H1 (cell line): ENCODE data around the gene TMEM183A. TPM values are rescaled to one million over a fixed set of nuclear protein-coding genes. Genes with fewer than 3 reads are reported as not detected.

Source experiments
- CTCF ChIA-PET: fragments of 300-600 bp; sonication (Branson Sonifier 250); formaldehyde crosslinking; loops from one replicate; lab custom pipeline; 2021; ENCODE audit not compliant: partially characterized antibody; lab: Charles Lee
- POLR2A ChIA-PET: fragments of 300-600 bp; sonication (Branson Sonifier 250); formaldehyde crosslinking; loops from one replicate; lab custom pipeline; 2021; ENCODE audit warnings: inconsistent platforms; ENCODE audit not compliant: partially characterized antibody; lab: Charles Lee
- DNase-seq, 2 experiments: peaks; one replicate each; pipeline versions ENCODE4 v3.0.0 to v3.0.0-alpha.2; 2010 to 2022; ENCODE audit warnings: low spot score in 2 of 2, low read depth in 1 of 2, mixed read lengths in 1 of 2
- FAIRE-seq: peaks from 2 replicates; lab custom pipeline; 2011; peaks lifted over from hg19 to GRCh38; lab: Jason Lieb, UNC
- H2AFZ ChIP-seq: 2 replicates; pipeline ENCODE4 v1.8.1; 2012; ENCODE audit warnings: low read length, inconsistent platforms
- H2AK5ac ChIP-seq: 2 replicates; pipeline ENCODE4 v1.6.1; 2013; ENCODE audit warnings: low read depth, low read length
- H2BK120ac ChIP-seq: replicated peaks from 2 replicates; pipeline ENCODE3; 2013; ENCODE audit warnings: low read depth, low read length, inconsistent platforms
- H2BK12ac ChIP-seq: 2 replicates; pipeline ENCODE4 v1.6.1; 2013; ENCODE audit warnings: low read depth, low read length
- H2BK15ac ChIP-seq: 2 replicates; pipeline ENCODE4 v1.6.1; 2013; ENCODE audit warnings: low read length
- H2BK20ac ChIP-seq: 2 replicates; pipeline ENCODE4 v1.6.1; 2013; ENCODE audit warnings: low read length
- H2BK5ac ChIP-seq: 2 replicates; pipeline ENCODE4 v1.6.1; 2013; ENCODE audit warnings: low read depth, low read length
- H3K14ac ChIP-seq: 2 replicates; pipeline ENCODE4 v1.6.1; 2013; ENCODE audit warnings: inconsistent platforms; ENCODE audit not compliant: insufficient read length
- H3K18ac ChIP-seq: 2 replicates; pipeline ENCODE4 v1.6.1; 2013; ENCODE audit warnings: low read length; ENCODE audit errors: extremely low read depth
- H3K23ac ChIP-seq: 2 replicates; pipeline ENCODE4 v1.6.1; 2013; ENCODE audit warnings: inconsistent platforms; ENCODE audit not compliant: insufficient read length
- H3K23me2 ChIP-seq: 2 replicates; pipeline ENCODE4 v1.6.1; 2013; ENCODE audit warnings: low read depth, low read length
- H3K27ac ChIP-seq: 2 replicates; pipeline ENCODE4 v1.6.1; 2011; ENCODE audit warnings: low read depth, low read length, inconsistent platforms
- H3K27me3 ChIP-seq, 4 experiments: replicated peaks in 1 of 4; 1 replicate in 1 of 4; 2 replicates in 3 of 4; pipeline versions ENCODE4 v1.6.1 to v1.8.1; 2011 to 2013; ENCODE audit warnings: low read length in 3 of 4, mild to moderate bottlenecking in 3 of 4, inconsistent platforms in 2 of 4, mixed read lengths in 2 of 4, moderate library complexity in 1 of 4; ENCODE audit not compliant: control insufficient read depth in 3 of 4, insufficient read depth in 3 of 4; ENCODE audit errors: extremely low read depth in 1 of 4
- H3K36me3 ChIP-seq, 4 experiments: 2 replicates each; pipeline versions ENCODE4 v1.6.1 to v1.8.1; 2011 to 2013; ENCODE audit warnings: mild to moderate bottlenecking in 4 of 4, low read length in 3 of 4, moderate library complexity in 2 of 4, control low read depth in 1 of 4, inconsistent platforms in 1 of 4; ENCODE audit not compliant: insufficient read depth in 4 of 4, control insufficient read depth in 2 of 4
- H3K4ac ChIP-seq: replicated peaks from 2 replicates; pipeline ENCODE3; 2013; ENCODE audit warnings: low read length, low read depth, mixed read lengths, inconsistent platforms; ENCODE audit not compliant: insufficient read length
- H3K4me1 ChIP-seq, 4 experiments: replicated peaks in 1 of 4; 1 replicate in 1 of 4; 2 replicates in 3 of 4; pipeline versions ENCODE4 v1.6.1 to v1.8.1; 2011 to 2013; ENCODE audit warnings: low read length in 3 of 4, inconsistent platforms in 2 of 4, mixed read lengths in 1 of 4; ENCODE audit not compliant: insufficient read depth in 4 of 4, control insufficient read depth in 3 of 4
- H3K4me2 ChIP-seq, 2 experiments: 2 replicates each; pipeline versions ENCODE4 v1.6.1 to v1.8.1; 2011 to 2013; ENCODE audit warnings: low read depth in 2 of 2, low read length in 2 of 2, control low read depth in 1 of 2, inconsistent platforms in 1 of 2, mild to moderate bottlenecking in 1 of 2; ENCODE audit not compliant: insufficient read depth in 1 of 2
- H3K4me3 ChIP-seq, 4 experiments: fragments of 200-600, 300-600 bp in 1 of 4; sonication (generic), shearing (Covaris generic), sonication (Bioruptor Twin) in 1 of 4; 2 replicates each; pipeline versions ENCODE4 v1.5.1 to v1.8.1; 2011 to 2016; ENCODE audit warnings: low read length in 4 of 4, low read depth in 3 of 4, control low read depth in 2 of 4, inconsistent platforms in 2 of 4, mild to moderate bottlenecking in 2 of 4, mixed read lengths in 1 of 4, moderate library complexity in 1 of 4; ENCODE audit not compliant: insufficient read depth in 2 of 4; ENCODE audit errors: extremely low read depth in 1 of 4
- H3K56ac ChIP-seq: replicated peaks from 2 replicates; pipeline ENCODE3; 2013; ENCODE audit warnings: low read depth, mild to moderate bottlenecking, mixed read lengths, low read length, inconsistent platforms; ENCODE audit not compliant: insufficient read length
- H3K79me1 ChIP-seq: 2 replicates; pipeline ENCODE4 v1.6.1; 2013; ENCODE audit warnings: low read depth, low read length, control low read depth
- H3K79me2 ChIP-seq, 2 experiments: 2 replicates each; pipeline versions ENCODE4 v1.6.1 to v1.8.1; 2012 to 2013; ENCODE audit warnings: low read length in 2 of 2, mild to moderate bottlenecking in 2 of 2, inconsistent platforms in 1 of 2; ENCODE audit not compliant: insufficient read depth in 2 of 2, control insufficient read depth in 1 of 2
- H3K9ac ChIP-seq, 4 experiments: replicated peaks in 1 of 4; 1 replicate in 1 of 4; 2 replicates in 3 of 4; pipeline versions ENCODE4 v1.6.1 to v1.8.1; 2011 to 2013; ENCODE audit warnings: low read depth in 3 of 4, low read length in 3 of 4, control low read depth in 2 of 4, mild to moderate bottlenecking in 2 of 4, moderate library complexity in 2 of 4, inconsistent platforms in 1 of 4; ENCODE audit errors: extremely low read depth in 1 of 4
- H3K9me3 ChIP-seq, 2 experiments: 2 replicates each; pipeline versions ENCODE4 v1.6.1 to v1.8.1; 2012 to 2013; ENCODE audit warnings: mild to moderate bottlenecking in 2 of 2, moderate library complexity in 2 of 2, control low read depth in 1 of 2, inconsistent platforms in 1 of 2, low read depth in 1 of 2, low read length in 1 of 2, mixed read lengths in 1 of 2; ENCODE audit not compliant: insufficient read depth in 2 of 2
- H4K20me1 ChIP-seq, 2 experiments: replicated peaks in 1 of 2; 2 replicates each; pipeline versions ENCODE3 to v1.8.1; 2011 to 2013; ENCODE audit warnings: inconsistent platforms in 2 of 2, low read length in 2 of 2, mild to moderate bottlenecking in 1 of 2; ENCODE audit not compliant: insufficient read depth in 2 of 2, control insufficient read depth in 1 of 2
- H4K5ac ChIP-seq: 2 replicates; pipeline ENCODE4 v1.6.1; 2013; ENCODE audit warnings: low read length, low read depth, mixed read lengths, inconsistent platforms; ENCODE audit not compliant: insufficient read length
- H4K8ac ChIP-seq: 2 replicates; pipeline ENCODE4 v1.8.0; 2013; ENCODE audit warnings: mild to moderate bottlenecking, moderate library complexity, low read length, inconsistent platforms; ENCODE audit not compliant: insufficient read depth; ENCODE audit errors: extremely low read depth
- H4K91ac ChIP-seq: replicated peaks from 2 replicates; pipeline ENCODE3; 2013; ENCODE audit warnings: low read length, mixed read lengths, inconsistent platforms; ENCODE audit not compliant: insufficient read length
- CEBPB ChIP-seq: IDR thresholded peaks from 2 replicates; pipeline ENCODE4 v1.6.1; 2012; ENCODE audit warnings: low read depth, low read length
- WGBS, 2 experiments: shearing (Covaris generic) in 1 of 2; methylation state at CpG; one replicate each; pipeline versions ENCODE4 v1.1.6 to v1.1.7; 2013 to 2015; ENCODE audit warnings: low lambda C conversion rate in 2 of 2, mixed read lengths in 2 of 2, inconsistent platforms in 1 of 2, low coverage in 1 of 2, missing lambda C conversion rate in 1 of 2; ENCODE audit not compliant: insufficient replicate concordance in 2 of 2, insufficient coverage in 1 of 2, insufficient read length in 1 of 2; ENCODE audit errors: extremely low coverage in 1 of 2, missing lambda C conversion rate in 1 of 2; 5-methylcytosine and 5-hydroxymethylcytosine counted together
- polyA plus RNA-seq, 7 experiments: library from polyadenylated mRNA; depleted of rRNA in 3 of 7; stranded (reverse) in 5 of 7; unstranded in 2 of 7; fragments of >200 nt in 5 of 7; fragments of 200-250 nt in 2 of 7; gene quantifications; 1 replicate in 5 of 7; 2 replicates in 1 of 7; 4 replicates in 1 of 7; pipeline versions ENCODE4 v1.2.1 to v1.2.3, GENCODE V29; 2011 to 2013; ENCODE audit warnings: missing spikeins in 2 of 7, mixed read lengths in 2 of 7
- total RNA-seq: library from RNA; stranded (reverse); fragmentation: NEBNext Ultra II Directional; extraction: Animal tissue kit (Norgen Biotek cat#: 25700); gene quantifications from 2 replicates; pipeline ENCODE4 v1.2.1, GENCODE V29; 2021

The TMEM183A gene
- total and polyA plus RNA-seq, 2 of the 8 experiments (the other 6 are each of a cell fraction or from before 2014, with no cell fraction given), result 107 to 173 TPM

GRCh38 chr1:202959276-202959620 is 47.9 kb upstream of the TMEM183A start:
- POLR2A ChIA-PET, result interaction anchor here (0.9 to 1.3 kb wide), 7 partner anchors 12 to 147 kb away, joined by 3 to 4 read pairs (median 3); partner anchors contain the start of gene KLHL12
- Histone ChIP-seq H3K23ac (no peak overlapping the region), H3K36me3 (peaks cover 0 to 2% (median 0%) of the 10 kb centered on the region in 4 experiments; a peak in 1 of 8 replicates), H3K4me3 (peak overlapping the region in 1 of 4 experiments; percentile 99; a peak in 1 of 8 replicates), H4K20me1 (peaks cover 0 to 5% of the 10 kb centered on the region in 2 experiments), H2BK15ac (no peak overlapping the region), H3K4ac (no peak overlapping the region), H2AFZ (no peak overlapping the region), H3K79me2 (peaks cover 8 to 35% of the 10 kb centered on the region in 2 experiments), H3K9me3 (no peaks in the 10 kb centered on the region), H3K4me2 (peak overlapping the region in 1 of 2 experiments; percentile 84; a peak in 1 of 4 replicates), H2BK12ac (no peak overlapping the region), H4K91ac (no peak overlapping the region), H3K4me1 (peaks cover 0 to 3% (median 0%) of the 10 kb centered on the region in 4 experiments; a peak in 1 of 7 replicates), H3K27me3 (no peaks in the 10 kb centered on the region), H3K9ac (no peak overlapping the region), H3K56ac (no peak overlapping the region), H2BK5ac (no peak overlapping the region), H2BK20ac (no peak overlapping the region), H2BK120ac (no peak overlapping the region), H3K18ac (no peak overlapping the region), H4K5ac (no peak overlapping the region), H4K8ac (no peak overlapping the region), H3K79me1 (no peaks in the 10 kb centered on the region; the same call in 1 of the 2 replicates), H3K23me2 (peaks cover 6% of the 10 kb centered on the region), H3K27ac (no peak overlapping the region), H2AK5ac (no peak overlapping the region), H3K14ac (no peak overlapping the region)
- DNase-seq, result no peak
- CTCF ChIA-PET, result interaction anchor here (0.9 to 1.7 kb wide), 4 partner anchors 9 to 47 kb away, joined by 3 to 10 read pairs (median 3); no protein-coding TSS in a partner anchor
- FAIRE-seq, result no peak
- TF ChIP-seq CEBPB, result no peak
- 82% methylated on average over 1 of the region's 1 CpG; no CpG with 5 or more reads in 1 of the 2 experiments for WGBS, 2 experiments
